RPMI7951 (cell line): Measurements from ENCODE around the gene ABCF2. TPM values are rescaled to one million over a fixed set of nuclear protein-coding genes. Genes with fewer than 3 reads are reported as not detected.

Experiments used
- DNase-seq: peaks from one replicate; pipeline ENCODE4 v3.0.0-alpha.2; 2012; ENCODE audit warnings: low read depth
- total RNA-seq: library from RNA; depleted of rRNA; stranded (reverse); fragments of >200 nt; shearing (Covaris generic); gene quantifications from 2 replicates; pipeline ENCODE4 v1.2.3, GENCODE V29; 2014; rRNA removed

The ABCF2 gene
- total RNA-seq, 1 experiment from 2014 or later: 60.4 TPM

- peak; percentile 13 for DNase-seq
These were observed 52.6 kb downstream of the ABCF2 start for GRCh38 chr7:151174246-151175046.

GRCh38 chr7:151173386-151174245 is 53.4 kb downstream of the ABCF2 start:
- DNase-seq: no peak

- peak; percentile 60 for DNase-seq
These were observed 54.5 kb downstream of the ABCF2 start for GRCh38 chr7:151172273-151173141.

GRCh38 chr7:151168787-151169162 is 58.2 kb downstream of the ABCF2 start:
- no peak for DNase-seq

DNA sequence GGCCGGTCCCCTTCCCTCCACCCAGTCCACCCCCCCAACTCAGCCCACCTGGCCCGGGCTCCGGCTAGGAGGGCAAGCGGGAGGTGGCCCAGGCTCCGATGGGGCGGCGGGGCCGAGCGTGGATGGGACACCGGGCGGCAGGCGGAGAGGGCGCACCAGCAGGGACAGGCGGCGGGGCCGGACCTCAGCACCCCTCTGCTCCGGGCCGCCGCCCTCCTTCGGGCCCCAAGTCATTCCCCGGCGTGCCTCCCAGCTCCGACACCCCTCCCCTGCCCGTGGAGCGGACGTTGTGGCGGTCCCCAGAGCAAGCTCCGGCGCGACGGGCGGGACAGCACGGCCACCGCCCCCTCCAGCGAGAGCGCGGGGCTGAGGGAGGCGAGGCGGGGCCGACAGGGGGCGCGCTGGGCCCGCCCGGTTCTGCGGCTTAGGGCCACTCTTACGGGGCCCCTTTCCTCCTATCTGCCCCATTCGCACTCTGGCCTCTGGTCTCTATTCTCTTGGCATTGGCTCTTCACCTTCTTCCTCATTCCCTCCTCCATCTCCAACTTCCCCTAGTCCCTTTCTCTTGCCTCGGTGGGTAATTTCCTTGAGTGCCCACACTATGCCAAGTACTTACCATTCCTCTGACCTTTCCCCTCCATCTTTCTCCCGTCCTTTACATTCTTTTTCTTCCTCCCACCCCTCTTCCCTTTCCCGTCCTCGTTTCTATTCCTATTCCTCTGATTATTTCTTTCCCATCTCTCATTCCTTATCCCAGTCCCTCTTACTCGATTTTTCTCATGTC is 58.8 kb downstream of the ABCF2 start:
- DNase-seq: no peak

- no peak for DNase-seq
These were observed 59.6 kb downstream of the ABCF2 start, which contains the start of gene GBX1 for GRCh38 chr7:151167197-151167961. TSS of gene GBX1 (minus strand) at chr7:151167694. CDS start at chr7:151167548, 146 bp downstream.

DNA sequence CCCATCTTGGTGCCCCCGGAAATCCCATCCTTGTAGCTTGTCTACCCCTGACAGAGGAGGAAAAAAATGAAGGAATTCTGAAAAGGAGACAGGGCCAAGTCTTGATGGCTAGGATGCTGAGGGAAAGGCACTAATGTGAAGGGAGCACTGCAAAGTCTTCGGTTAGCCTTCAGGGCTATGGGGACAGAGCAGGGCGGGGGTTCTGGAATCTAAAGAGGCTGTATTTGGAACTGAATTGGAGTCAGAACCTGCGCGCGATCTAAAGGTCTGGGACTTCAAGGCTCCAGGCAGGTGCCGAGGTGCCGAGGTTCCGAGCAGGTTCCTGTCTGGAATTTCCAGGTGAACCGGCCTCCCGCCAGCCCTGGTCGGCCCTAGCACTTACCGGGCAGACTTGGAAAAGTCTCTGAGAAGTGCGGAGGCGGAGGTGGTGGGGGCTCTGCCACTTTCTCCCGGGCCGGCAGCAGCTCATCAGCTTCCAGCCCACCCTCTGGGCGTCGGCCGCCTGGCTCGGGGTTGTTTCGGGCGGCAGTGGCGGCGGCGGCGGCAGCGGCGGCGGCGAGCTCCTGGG is 60.3 kb downstream of the ABCF2 start:
- no peak for DNase-seq

Other genes with a start within 250 kb of the ABCF2 start
- gene KCNH2, start 248.9 kb downstream of the ABCF2 start, total RNA-seq: not detected in 2 replicates
- gene NOS3, start 236.2 kb downstream of the ABCF2 start, total RNA-seq: 0.12 and 0.39 TPM in 2 replicates
- gene ATG9B, start 202.7 kb downstream of the ABCF2 start, total RNA-seq: 0.24 TPM in 1 of 2 replicates, not detected in the other
- gene ABCB8, start 198.8 kb downstream of the ABCF2 start, total RNA-seq: 26.9 and 27.8 TPM in 2 replicates
- gene ASIC3, start 178.7 kb downstream of the ABCF2 start, total RNA-seq: 0.10 and 1.3 TPM in 2 replicates
- 41.3 and 57.0 TPM in 2 replicates for gene CDK5, start 169.3 kb downstream of the ABCF2 start, total RNA-seq
- 60.3 and 64.9 TPM in 2 replicates for gene SLC4A2, start 167.6 kb downstream of the ABCF2 start, total RNA-seq
- 61.3 and 66.5 TPM in 2 replicates for gene FASTK, start 146.4 kb downstream of the ABCF2 start, total RNA-seq
- 31.8 and 36.6 TPM in 2 replicates for gene TMUB1, start 143.7 kb downstream of the ABCF2 start, total RNA-seq
- 26.5 and 32.7 TPM in 2 replicates for gene AGAP3, start 140.7 kb downstream of the ABCF2 start, total RNA-seq
- gene GBX1, start 59.5 kb downstream of the ABCF2 start, total RNA-seq: not detected in 2 replicates
- not detected in 2 replicates for gene ASB10, start 40.0 kb downstream of the ABCF2 start, total RNA-seq
- not detected in 2 replicates for gene H2BK1, start 16.7 kb downstream of the ABCF2 start, total RNA-seq
- 28.0 and 32.0 TPM in 2 replicates for gene CHPF2, start 5.3 kb upstream of the ABCF2 start, total RNA-seq
- gene SMARCD3, start 21.5 kb upstream of the ABCF2 start, total RNA-seq: 12.6 and 13.2 TPM in 2 replicates
- gene NUB1, start 114.6 kb upstream of the ABCF2 start, total RNA-seq: 53.2 and 54.4 TPM in 2 replicates
- gene WDR86, start 182.8 kb upstream of the ABCF2 start, total RNA-seq: not detected in 2 replicates
- not detected in 2 replicates for gene CRYGN, start 212.9 kb upstream of the ABCF2 start, total RNA-seq